Adrenal gland (tissue), 5 donors: Measurements from ENCODE around the gene KCNH8.

Experiments used
- POLR2A ChIP-seq, 2 donors: fragments of 450-650 bp; IDR thresholded peaks; one replicate each; pipeline ENCODE4 v1.6.1; 2017; ENCODE audit warnings: antibody characterized with exemption in 2 of 2, mild to moderate bottlenecking in 2 of 2, moderate library complexity in 1 of 2
- TF ChIP-seq, protein P1 (sequence below), 6 experiments: fragments of 450-650 bp in 4 of 6; fragments of 200-600 bp in 2 of 6; sonication (generic) in 1 of 6; IDR thresholded peaks; 1 replicate in 5 of 6; 2 replicates in 1 of 6; pipeline versions ENCODE4 v1.5.1 to v1.8.0; 2016 to 2021; ENCODE audit warnings: antibody characterized with exemption in 6 of 6, mild to moderate bottlenecking in 2 of 6, moderate library complexity in 1 of 6
- donor health status: DM: no; HTN: no; CAD: no.

DNA sequence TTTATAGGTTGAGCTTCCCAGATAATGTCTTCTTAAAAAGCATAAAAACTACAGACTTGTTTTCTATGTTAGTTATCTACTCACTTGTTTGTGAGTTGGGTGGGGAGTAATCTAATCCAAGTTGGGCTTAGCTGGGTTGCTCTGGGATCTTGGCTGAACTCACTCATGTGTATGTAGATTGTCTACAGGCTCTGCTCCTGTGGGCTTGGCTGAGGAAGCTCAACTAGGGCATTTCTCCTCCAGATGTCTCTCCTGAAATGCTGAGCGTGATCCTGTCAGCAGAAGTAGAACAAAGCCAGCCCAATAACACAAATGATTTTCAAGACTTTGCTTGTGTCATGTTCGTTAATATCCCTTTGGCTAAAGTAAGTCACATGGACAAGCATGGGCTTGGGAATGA, 17.3 kb downstream of the KCNH8 start:
- no peak for TF ChIP-seq POLR2A (IDR thresholded peaks at IDR 0.05)
- TF ChIP-seq, protein P1, sequence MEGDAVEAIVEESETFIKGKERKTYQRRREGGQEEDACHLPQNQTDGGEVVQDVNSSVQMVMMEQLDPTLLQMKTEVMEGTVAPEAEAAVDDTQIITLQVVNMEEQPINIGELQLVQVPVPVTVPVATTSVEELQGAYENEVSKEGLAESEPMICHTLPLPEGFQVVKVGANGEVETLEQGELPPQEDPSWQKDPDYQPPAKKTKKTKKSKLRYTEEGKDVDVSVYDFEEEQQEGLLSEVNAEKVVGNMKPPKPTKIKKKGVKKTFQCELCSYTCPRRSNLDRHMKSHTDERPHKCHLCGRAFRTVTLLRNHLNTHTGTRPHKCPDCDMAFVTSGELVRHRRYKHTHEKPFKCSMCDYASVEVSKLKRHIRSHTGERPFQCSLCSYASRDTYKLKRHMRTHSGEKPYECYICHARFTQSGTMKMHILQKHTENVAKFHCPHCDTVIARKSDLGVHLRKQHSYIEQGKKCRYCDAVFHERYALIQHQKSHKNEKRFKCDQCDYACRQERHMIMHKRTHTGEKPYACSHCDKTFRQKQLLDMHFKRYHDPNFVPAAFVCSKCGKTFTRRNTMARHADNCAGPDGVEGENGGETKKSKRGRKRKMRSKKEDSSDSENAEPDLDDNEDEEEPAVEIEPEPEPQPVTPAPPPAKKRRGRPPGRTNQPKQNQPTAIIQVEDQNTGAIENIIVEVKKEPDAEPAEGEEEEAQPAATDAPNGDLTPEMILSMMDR (IDR thresholded peaks at IDR 0.05) = no peak
